ENCODE results near the gene ENO3.
A peak's percentile ranks its signal among the peaks of the same experiment; 100 is the strongest.

The ENO3 gene

GRCh38 chr17:4973256-4974114, 22.6 kb downstream of the ENO3 start:
- DNase-seq (ENCODE audit: low read depth in 2 of 2): no peak

GRCh38 chr17:4974115-4974670, 23.3 kb downstream of the ENO3 start:
- DNase-seq (ENCODE audit: low read depth in 2 of 2): no peak

- DNase-seq (ENCODE audit: low read depth in 2 of 2): no peak
Measured at GRCh38 chr17:4978726-4979125, 27.8 kb downstream of the ENO3 start.

- DNase-seq (ENCODE audit: low read depth in 2 of 2): no peak
Measured at GRCh38 chr17:4980644-4981216, 29.8 kb downstream of the ENO3 start.

GRCh38 chr17:4982305-4982704, 31.4 kb downstream of the ENO3 start:
- DNase-seq (ENCODE audit: low read depth in 2 of 2): no peak

- DNase-seq (ENCODE audit: low read depth in 2 of 2): no peak
Measured at GRCh38 chr17:4986403-4986802, 35.5 kb downstream of the ENO3 start.

GRCh38 chr17:4986951-4987766, 36.2 kb downstream of the ENO3 start, which contains the start of gene CAMTA2:
CAMTA2 (minus strand) TSS chr17:4987675; CDS start chr17:4986222, 1,453 bp downstream.
- DNase-seq (ENCODE audit: low read depth in 2 of 2): peak; percentile 74 to 76

GRCh38 chr17:4987767-4988567, 37.0 kb downstream of the ENO3 start:
- no peak for DNase-seq (ENCODE audit: low read depth in 2 of 2)

- no peak for DNase-seq (ENCODE audit: low read depth in 2 of 2)
Measured at GRCh38 chr17:4994081-4994595, 43.2 kb downstream of the ENO3 start.

GRCh38 chr17:4997302-4998026, 46.5 kb downstream of the ENO3 start, which contains the start of the genes INCA1 and KIF1C:
INCA1 (minus strand) TSS chr17:4997522; CDS start chr17:4994437, 3,085 bp downstream.
KIF1C (plus strand) TSS chr17:4997950; CDS start chr17:5000247, 2,297 bp downstream.
- DNase-seq (ENCODE audit: low read depth in 2 of 2): peak; percentile 78

- DNase-seq (ENCODE audit: low read depth in 2 of 2): no peak
Measured at GRCh38 chr17:4998027-4998731, 47.3 kb downstream of the ENO3 start.

- no peak for DNase-seq (ENCODE audit: low read depth in 2 of 2)
Measured at GRCh38 chr17:4998732-4999429, 48.0 kb downstream of the ENO3 start.

GRCh38 chr17:4999430-5000093, 48.6 kb downstream of the ENO3 start:
- no peak for DNase-seq (ENCODE audit: low read depth in 2 of 2)

- no peak for DNase-seq (ENCODE audit: low read depth in 2 of 2)
Measured at GRCh38 chr17:5000237-5000639, 49.3 kb downstream of the ENO3 start.

- DNase-seq (ENCODE audit: low read depth in 2 of 2): no peak
Measured at GRCh38 chr17:5002121-5002788, 51.3 kb downstream of the ENO3 start.

GRCh38 chr17:5003214-5003867, 52.4 kb downstream of the ENO3 start:
- DNase-seq (ENCODE audit: low read depth in 2 of 2): no peak
